ENCODE results near the gene HNRNPH3.
A peak's percentile ranks its signal among the peaks of the same experiment; 100 is the strongest.

Gene HNRNPH3

DNA sequence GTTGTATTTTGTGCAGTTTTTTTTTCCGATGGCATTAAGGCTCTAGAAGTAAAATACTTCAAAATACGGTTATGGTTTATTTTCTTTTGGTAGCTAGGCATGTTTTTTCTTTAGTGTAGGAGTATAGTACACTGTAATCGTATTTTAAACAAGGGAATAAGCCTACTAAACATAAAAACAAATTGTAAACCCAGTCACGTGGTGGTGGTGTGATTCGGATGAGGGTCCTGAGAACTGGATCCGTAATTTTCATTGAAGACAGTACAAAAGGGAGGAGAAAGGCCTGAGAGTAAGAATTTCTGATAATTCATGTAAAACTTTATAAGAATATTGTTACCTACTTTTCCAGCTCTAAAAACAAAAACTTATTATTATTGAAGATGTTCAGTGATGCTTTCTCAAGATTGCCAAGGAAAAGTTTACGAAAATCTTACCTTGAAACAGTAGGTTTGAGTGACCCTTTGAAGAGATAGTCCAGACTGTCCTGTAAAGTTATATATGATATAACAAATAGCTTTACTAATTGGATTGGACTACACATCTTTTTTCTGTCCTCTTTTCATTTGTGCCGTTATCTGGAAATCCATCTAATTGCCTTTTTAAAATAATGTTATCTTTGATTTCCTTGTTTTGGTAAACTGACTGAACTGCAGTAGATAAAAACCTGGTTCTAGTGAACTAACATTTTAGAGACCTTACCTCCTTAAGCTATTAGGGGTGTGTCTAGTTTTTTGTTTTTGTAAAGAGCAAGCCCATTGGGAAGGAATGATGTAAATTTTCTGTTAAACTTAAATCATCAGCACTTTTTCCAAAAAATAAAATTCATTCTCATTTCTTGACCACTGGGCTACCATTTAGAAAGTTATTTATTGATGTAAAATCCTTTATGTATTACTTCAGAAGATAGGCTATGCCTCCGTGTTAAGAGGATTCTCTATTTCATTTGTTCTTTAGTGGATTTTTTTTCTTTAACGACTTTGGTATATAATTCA is 1.9 kb downstream of the HNRNPH3 start:
- Histone ChIP-seq H3K36me3 (ENCODE audit: insufficient read depth, low read length) (peaks cover 22% of the 10 kb centered on the region), H3K9ac (ENCODE audit: low read depth, low read length) (peak overlapping the region; percentile 100), H3K4me1 (ENCODE audit: control insufficient read depth, insufficient read depth, low read length) (peaks cover 43% of the 10 kb centered on the region), H3K27me3 (ENCODE audit: control insufficient read depth, insufficient read depth, low read length) (no peaks in the 10 kb centered on the region), H3K4me2 (ENCODE audit: low read length) (peak overlapping the region; percentile 97), H3K9me3 (replicated peaks; ENCODE audit: low read length) (no peaks in the 10 kb centered on the region), H3K4me3 (ENCODE audit: low read length) (peak overlapping the region; percentile 96)

DNA sequence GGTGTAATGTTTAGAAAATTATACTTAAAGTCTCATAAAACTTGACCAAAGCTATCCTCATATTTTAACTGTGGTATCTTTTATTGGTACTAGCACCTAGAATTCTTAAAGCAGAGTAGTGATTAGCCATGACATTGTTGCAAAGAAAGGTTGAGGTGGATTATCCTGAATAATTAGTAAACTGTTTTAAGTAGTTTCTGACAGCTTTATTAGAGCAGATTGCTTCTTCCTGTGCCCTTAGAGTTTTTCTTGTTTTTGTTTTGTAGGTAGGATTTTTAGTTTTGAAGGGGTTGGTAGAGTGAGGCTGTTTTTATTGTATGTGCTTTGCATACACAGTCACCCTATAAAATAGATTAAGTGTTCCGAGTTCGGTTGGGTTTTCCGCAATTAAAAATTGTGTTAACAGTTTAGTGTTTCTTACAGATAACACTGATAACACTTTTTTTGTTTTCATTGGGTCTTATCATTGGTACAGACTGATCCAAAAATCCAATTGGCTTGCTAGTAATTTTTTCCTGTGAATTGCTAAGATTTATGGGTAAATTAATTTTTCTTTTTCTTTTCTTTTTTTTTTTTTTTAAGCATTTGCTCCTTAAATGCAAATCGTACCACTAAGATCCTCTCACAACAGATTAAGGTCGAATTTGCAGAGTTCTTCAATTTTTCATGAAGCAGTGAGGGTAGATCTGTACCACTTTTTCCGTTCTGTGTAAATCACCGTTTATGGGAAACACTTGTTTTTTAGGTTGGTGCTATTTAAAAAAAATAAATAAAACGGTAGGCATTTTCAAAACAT is 3.0 kb downstream of the HNRNPH3 start:
- peak overlapping the region; percentile 97 for H3K4me2 ChIP-seq (ENCODE audit: low read length)
- H3K27me3 ChIP-seq (ENCODE audit: control insufficient read depth, insufficient read depth, low read length): no peaks in the 10 kb centered on the region
- H3K4me1 ChIP-seq (ENCODE audit: control insufficient read depth, insufficient read depth, low read length): peaks cover 33% of the 10 kb centered on the region
- peak overlapping the region; percentile 100 for H3K9ac ChIP-seq (ENCODE audit: low read depth, low read length)
- H3K9me3 ChIP-seq (replicated peaks; ENCODE audit: low read length): no peaks in the 10 kb centered on the region
- H3K4me3 ChIP-seq (ENCODE audit: low read length): peak overlapping the region; percentile 96
- peaks cover 33% of the 10 kb centered on the region for H3K36me3 ChIP-seq (ENCODE audit: insufficient read depth, low read length)

DNA sequence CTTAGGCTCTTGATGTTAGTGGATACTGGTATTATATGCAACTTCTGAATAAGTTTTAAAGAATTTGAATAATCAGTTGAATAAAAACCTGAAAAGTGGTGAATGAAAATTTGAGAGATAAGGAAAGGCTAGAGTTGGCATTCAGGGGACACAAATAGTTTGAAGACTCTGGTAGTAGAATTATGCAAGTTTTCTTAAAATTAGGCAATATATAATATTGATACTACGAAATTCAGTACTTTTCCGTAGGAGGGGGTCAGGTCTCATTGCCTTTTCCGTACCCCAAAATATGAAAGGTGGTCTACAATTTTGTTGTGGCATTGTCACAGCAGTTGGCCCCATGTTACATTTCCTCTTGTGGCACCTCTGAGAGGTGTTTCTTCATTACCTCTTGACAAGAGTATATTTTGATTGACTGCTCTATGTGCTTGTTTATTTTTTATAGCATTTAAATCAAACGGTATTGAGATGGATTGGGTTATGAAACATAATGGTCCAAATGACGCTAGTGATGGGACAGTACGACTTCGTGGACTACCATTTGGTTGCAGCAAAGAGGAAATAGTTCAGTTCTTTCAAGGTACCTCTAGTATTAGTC is 5.0 kb downstream of the HNRNPH3 start:
- Histone ChIP-seq H3K4me2 (ENCODE audit: low read length) (peak overlapping the region; percentile 97), H3K4me1 (ENCODE audit: control insufficient read depth, insufficient read depth, low read length) (peaks cover 23% of the 10 kb centered on the region), H3K27me3 (ENCODE audit: control insufficient read depth, insufficient read depth, low read length) (no peaks in the 10 kb centered on the region), H3K9me3 (replicated peaks; ENCODE audit: low read length) (no peaks in the 10 kb centered on the region), H3K9ac (ENCODE audit: low read depth, low read length) (no peak overlapping the region), H3K4me3 (ENCODE audit: low read length) (peak overlapping the region; percentile 96), H3K36me3 (ENCODE audit: insufficient read depth, low read length) (peaks cover 53% of the 10 kb centered on the region)

DNA sequence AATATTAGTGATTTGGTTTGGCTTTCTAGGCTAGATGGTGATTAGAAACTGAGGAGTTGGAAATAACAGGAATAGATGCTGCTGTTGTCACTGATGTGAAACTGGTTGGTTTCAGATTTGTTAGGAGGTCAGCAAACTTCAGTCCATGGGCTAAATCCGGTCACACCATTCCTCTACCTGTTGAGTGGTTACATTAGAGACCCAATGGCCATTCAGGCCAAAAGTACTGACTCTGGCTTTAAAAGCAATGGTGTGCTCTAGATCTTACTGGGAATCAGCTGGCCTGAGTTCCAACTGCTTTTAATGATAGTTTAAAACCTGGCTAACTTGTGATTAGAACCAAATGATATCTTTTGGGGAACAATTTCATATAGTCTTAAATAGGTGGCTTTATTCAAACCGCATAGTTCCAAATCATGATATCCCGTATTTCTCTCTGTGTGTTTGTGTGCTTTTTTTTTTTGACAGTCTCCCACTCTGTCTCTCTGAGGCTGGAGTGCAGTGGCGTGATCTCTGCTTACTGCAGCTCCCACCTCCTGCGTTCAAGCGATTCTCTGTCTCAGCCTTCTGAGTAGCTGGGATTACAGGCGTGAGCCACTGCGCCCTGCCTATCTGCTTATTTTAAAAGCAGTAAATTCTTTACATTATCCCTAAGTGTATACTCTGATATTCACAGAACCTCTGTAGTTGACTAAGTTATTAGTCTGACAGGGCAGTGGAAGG is 8.7 kb downstream of the HNRNPH3 start:
- no peak overlapping the region for H3K9ac ChIP-seq (ENCODE audit: low read depth, low read length)
- peaks cover 38% of the 10 kb centered on the region for H3K4me1 ChIP-seq (ENCODE audit: control insufficient read depth, insufficient read depth, low read length)
- peaks cover 85% of the 10 kb centered on the region for H3K36me3 ChIP-seq (ENCODE audit: insufficient read depth, low read length)
- no peaks in the 10 kb centered on the region for H3K27me3 ChIP-seq (ENCODE audit: control insufficient read depth, insufficient read depth, low read length)
- H3K9me3 ChIP-seq (replicated peaks; ENCODE audit: low read length): no peaks in the 10 kb centered on the region
- no peak overlapping the region for H3K4me3 ChIP-seq (ENCODE audit: low read length)
- no peak overlapping the region for H3K4me2 ChIP-seq (ENCODE audit: low read length)

DNA sequence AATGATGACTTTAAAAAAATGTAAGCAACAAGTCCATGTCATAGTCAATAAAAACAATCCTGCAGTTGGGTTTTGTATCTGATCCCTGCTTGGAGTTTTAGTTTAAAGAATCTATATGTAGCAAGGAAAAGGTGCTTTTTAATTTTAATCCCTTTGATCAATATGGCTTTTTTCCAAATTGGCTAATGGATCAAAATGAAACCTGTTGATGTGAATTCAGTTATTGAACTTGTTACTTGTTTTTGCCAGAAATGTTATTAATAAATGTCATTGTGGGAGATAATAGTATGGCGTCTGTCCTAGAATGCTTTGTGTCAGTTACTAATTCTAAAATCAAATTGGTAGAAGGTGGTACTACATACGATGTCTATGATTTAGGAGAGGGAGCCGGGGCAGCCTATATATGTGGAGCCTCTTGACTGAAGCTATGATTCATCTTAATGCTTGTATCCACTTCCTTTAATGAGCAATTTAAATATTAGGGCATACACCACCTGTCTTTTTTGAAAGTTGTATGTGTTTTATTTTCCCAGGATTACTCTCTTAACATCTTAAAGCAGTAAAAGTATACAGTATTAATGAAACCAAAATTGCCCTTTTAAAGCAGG is 11.1 kb downstream of the HNRNPH3 start:
- peaks cover 88% of the 10 kb centered on the region for H3K36me3 ChIP-seq (ENCODE audit: insufficient read depth, low read length)
- H3K4me2 ChIP-seq (ENCODE audit: low read length): no peak overlapping the region
- H3K9ac ChIP-seq (ENCODE audit: low read depth, low read length): no peak overlapping the region
- peaks cover 16% of the 10 kb centered on the region for H3K4me1 ChIP-seq (ENCODE audit: control insufficient read depth, insufficient read depth, low read length)
- no peaks in the 10 kb centered on the region for H3K27me3 ChIP-seq (ENCODE audit: control insufficient read depth, insufficient read depth, low read length)
- no peak overlapping the region for H3K4me3 ChIP-seq (ENCODE audit: low read length)
- H3K9me3 ChIP-seq (replicated peaks; ENCODE audit: low read length): no peaks in the 10 kb centered on the region

DNA sequence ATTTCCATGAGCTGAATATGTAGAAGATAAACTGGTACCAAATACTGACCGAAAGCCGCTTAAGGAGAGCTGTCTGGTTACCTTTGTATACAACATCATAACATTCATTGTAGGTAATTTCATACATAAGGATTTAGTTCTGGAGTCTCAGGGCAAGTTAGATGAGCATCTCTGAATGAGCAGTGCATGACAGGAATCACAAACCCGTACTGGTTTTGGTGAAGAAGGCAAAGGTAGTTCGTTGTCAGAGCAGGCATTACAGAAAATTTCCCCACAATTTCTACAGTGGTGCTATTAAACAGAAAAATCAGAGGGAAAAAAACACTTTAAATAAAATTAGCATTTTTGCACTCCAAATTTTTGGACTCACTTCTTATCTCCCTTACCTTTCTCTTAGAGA is 13.8 kb downstream of the HNRNPH3 start:
- no peaks in the 10 kb centered on the region for H3K9me3 ChIP-seq (replicated peaks; ENCODE audit: low read length)
- no peak overlapping the region for H3K4me3 ChIP-seq (ENCODE audit: low read length)
- H3K9ac ChIP-seq (ENCODE audit: low read depth, low read length): no peak overlapping the region
- H3K36me3 ChIP-seq (ENCODE audit: insufficient read depth, low read length): peaks cover 63% of the 10 kb centered on the region
- no peaks in the 10 kb centered on the region for H3K27me3 ChIP-seq (ENCODE audit: control insufficient read depth, insufficient read depth, low read length)
- peaks cover 16% of the 10 kb centered on the region for H3K4me1 ChIP-seq (ENCODE audit: control insufficient read depth, insufficient read depth, low read length)
- no peak overlapping the region for H3K4me2 ChIP-seq (ENCODE audit: low read length)

DNA sequence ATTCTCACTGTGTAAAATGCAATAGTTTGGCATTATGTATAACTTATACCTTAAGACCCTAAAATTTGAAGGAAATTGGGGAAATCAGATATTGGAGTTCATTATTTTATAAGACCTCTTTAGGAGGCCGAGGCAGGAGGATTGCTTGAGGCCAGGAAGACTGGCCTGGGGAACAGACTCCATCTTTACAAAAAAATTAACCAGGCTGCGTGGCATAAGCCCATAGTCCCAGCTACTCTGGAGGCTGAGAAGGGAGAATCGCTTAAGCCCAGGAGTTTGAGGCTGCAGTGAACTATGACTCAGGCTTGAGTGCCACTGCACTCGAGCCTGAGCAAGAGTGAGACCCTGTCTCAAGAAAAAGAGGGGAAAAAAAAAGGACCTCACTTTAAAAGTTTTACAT is 14.9 kb downstream of the HNRNPH3 start:
- Histone ChIP-seq H3K4me2 (ENCODE audit: low read length) (no peak overlapping the region), H3K9me3 (replicated peaks; ENCODE audit: low read length) (no peaks in the 10 kb centered on the region), H3K36me3 (ENCODE audit: insufficient read depth, low read length) (peaks cover 51% of the 10 kb centered on the region)

DNA sequence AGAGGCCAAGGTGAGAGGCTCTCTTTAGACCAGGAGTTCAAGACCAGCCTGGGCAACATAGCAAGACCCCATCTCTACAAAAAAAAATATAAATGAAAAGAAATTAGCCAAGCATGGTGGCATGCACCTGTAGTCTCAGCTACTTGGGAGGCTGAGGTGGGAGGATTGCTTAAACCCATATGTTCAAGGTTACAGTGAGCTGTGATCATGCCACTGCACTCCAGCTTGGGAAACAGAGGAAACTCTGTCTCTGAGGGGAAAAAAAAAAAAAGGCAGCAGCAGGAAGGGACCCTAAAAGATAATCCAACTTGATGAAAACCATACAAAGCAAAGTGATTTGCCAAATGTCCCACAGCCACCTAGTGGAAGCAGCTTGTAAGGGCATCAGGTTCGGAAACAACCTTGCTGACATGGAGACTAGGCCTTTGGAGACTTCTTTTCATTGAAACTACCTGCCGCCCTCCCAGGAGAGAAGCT is 16.4 kb downstream of the HNRNPH3 start:
- H3K9me3 ChIP-seq (replicated peaks; ENCODE audit: low read length): no peaks in the 10 kb centered on the region
- no peak overlapping the region for H3K4me3 ChIP-seq (ENCODE audit: low read length)
- H3K4me2 ChIP-seq (ENCODE audit: low read length): no peak overlapping the region
- peaks cover 48% of the 10 kb centered on the region for H3K36me3 ChIP-seq (ENCODE audit: insufficient read depth, low read length)
- H3K27me3 ChIP-seq (ENCODE audit: control insufficient read depth, insufficient read depth, low read length): no peaks in the 10 kb centered on the region
- H3K9ac ChIP-seq (ENCODE audit: low read depth, low read length): no peak overlapping the region
- peaks cover 10% of the 10 kb centered on the region for H3K4me1 ChIP-seq (ENCODE audit: control insufficient read depth, insufficient read depth, low read length)

More for the DNA sequence above, 14.9 kb downstream of the HNRNPH3 start:
- Histone ChIP-seq H3K4me3 (ENCODE audit: low read length) (no peak overlapping the region), H3K9ac (ENCODE audit: low read depth, low read length) (no peak overlapping the region), H3K27me3 (ENCODE audit: control insufficient read depth, insufficient read depth, low read length) (no peaks in the 10 kb centered on the region), H3K4me1 (ENCODE audit: control insufficient read depth, insufficient read depth, low read length) (peaks cover 16% of the 10 kb centered on the region)

DNA sequence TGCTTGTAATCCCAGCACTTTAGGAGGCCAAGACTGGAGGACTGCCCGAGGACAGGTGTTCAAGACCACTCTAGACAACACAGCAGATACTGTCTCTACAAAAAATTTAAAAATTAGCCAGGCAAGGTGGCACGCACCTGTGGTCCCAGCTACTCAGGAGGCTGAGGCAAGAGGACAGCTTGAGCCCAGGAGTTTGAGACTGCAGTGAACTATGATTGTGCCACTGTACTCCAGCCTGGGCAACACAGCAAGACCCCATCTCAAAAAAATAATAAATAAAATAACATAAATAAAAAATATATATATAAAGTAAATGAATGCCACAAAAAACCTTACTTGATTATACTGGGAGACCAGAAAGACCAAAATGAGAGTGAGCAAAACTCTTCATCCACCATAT is 21.7 kb downstream of the HNRNPH3 start:
- Histone ChIP-seq H3K27me3 (ENCODE audit: control insufficient read depth, insufficient read depth, low read length) (no peaks in the 10 kb centered on the region), H3K9ac (ENCODE audit: low read depth, low read length) (no peak overlapping the region), H3K36me3 (ENCODE audit: insufficient read depth, low read length) (peaks cover 34% of the 10 kb centered on the region), H3K9me3 (replicated peaks; ENCODE audit: low read length) (no peaks in the 10 kb centered on the region), H3K4me3 (ENCODE audit: low read length) (no peak overlapping the region), H3K4me2 (ENCODE audit: low read length) (no peak overlapping the region), H3K4me1 (ENCODE audit: control insufficient read depth, insufficient read depth, low read length) (no peaks in the 10 kb centered on the region)

DNA sequence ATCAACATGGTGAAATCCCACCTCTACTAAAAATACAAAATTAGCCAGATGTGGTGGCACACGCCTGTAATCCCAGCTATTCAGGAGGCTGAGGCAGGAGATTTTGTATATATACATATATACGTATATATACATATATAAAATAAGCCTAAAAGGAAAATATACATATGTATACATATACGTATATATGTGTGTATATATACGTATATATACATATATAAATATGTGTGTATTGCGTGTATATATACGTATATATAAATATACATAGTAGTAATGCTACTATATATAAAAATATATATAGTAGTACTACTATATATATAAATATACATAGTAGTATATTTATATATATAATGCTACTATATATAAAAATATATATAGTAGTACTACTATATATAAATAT is 27.3 kb downstream of the HNRNPH3 start:
- Histone ChIP-seq H3K4me2 (ENCODE audit: low read length) (no peak overlapping the region), H3K36me3 (ENCODE audit: insufficient read depth, low read length) (peaks cover 55% of the 10 kb centered on the region), H3K4me1 (ENCODE audit: control insufficient read depth, insufficient read depth, low read length) (no peaks in the 10 kb centered on the region), H3K27me3 (ENCODE audit: control insufficient read depth, insufficient read depth, low read length) (no peaks in the 10 kb centered on the region), H3K9ac (ENCODE audit: low read depth, low read length) (no peak overlapping the region), H3K9me3 (replicated peaks; ENCODE audit: low read length) (no peaks in the 10 kb centered on the region), H3K4me3 (ENCODE audit: low read length) (no peak overlapping the region)
